ENCODE measurements around the gene RNF213. TPM values are rescaled to one million over a fixed set of nuclear protein-coding genes. Genes with fewer than 3 reads are reported as not detected.
"Not testable (repeated sequence)": the region's sequence is repeated elsewhere in the genome, so short reads cannot be mapped to it uniquely, and the experiment has no call there.

Gene RNF213
- polyA plus RNA-seq, 4 donors, result 44.5 to 79.9 (median 61.2) TPM

DNA sequence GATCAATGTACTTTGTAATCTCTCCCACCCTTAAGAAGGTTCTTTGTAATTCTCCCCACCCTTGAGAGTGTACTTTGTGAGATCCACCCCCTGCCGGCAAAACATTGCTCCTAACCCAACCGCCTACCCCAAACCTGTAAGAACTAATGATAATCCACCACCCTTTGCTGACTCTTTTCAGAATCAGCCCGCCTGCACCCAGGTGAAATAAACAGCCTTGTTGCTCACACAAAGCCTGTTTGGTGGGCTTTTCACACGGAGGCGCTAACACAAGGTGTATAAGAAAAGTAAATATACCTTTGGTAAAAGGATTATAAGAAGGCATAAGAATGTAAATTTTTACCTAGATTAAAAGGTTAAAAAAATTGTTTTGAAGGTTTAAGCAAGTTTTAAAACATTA lies 147.3 kb downstream of the RNF213 start:
- not testable (repeated sequence) for DNase-seq (ENCODE audit: low read depth in 4 of 4, low spot score in 3 of 4)

DNA sequence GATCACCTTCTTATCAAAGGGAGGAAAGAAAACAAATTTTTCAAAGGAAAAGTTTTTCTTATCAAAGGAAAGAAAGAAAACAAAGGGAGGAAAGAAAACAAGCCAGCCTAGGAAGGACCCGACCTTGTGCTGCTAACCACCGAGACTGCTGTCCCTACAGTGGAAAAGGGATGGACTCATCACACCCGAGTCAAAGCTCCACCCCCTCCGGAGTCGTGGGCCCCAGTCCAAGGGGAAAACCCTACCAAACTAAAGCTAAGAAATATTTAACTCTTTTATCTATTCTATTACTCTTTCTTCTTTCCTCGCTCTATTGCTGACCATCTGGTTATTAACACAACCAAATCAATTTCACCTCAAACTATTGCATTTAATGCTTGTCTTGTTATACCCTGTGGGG lies 148.2 kb downstream of the RNF213 start:
- no peak for DNase-seq (ENCODE audit: low read depth in 4 of 4, low spot score in 3 of 4)

DNA sequence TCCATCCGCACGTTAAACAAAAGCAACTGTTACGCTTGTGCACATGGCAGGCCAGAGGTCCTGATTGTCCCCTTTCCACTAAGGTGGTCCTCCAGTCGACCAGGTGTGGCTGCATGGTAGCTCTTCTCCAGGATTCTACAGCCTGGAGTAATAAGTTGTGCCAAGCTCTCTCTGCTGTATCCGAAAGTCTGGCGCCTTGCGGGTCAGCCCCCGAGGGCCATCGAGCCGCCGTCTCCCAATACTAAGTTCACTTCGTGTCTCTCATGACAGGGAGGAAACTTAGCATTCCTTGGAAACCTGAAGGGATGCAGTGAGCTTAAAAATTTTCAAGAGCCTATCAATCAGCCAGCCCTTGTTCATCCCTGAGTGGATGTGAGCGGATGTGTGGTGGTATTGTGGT lies 149.0 kb downstream of the RNF213 start:
- DNase-seq (ENCODE audit: low read depth in 4 of 4, low spot score in 3 of 4), result no peak

DNA sequence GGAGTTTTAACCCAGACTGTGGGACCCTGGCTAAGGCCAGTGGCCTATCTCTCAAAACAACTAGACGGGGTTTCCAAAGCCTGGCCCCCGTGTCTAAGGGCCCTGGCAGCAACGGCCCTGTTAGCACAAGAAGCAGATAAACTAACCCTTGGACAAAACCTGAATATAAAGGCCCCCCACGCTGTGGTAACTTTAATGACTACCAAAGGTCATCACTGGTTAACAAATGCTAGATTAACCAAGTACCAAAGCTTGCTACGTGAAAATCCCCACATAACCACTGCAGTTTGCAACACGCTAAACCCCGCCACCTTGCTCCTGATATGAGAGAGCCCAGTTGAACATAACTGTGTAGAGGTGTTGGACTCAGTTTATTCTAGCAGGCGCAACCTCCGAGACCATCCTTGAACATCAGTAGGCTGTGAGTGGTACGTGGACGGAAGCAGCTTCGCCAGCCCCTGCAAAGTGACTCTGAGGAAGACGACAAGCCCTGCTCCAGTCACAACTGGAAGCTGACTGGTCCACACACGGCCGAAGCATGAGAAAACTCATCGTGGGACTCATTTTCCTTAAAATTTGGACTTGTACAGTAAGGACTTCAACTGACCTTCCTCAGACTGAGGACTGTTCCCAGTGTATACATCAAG lies 149.9 kb downstream of the RNF213 start:
- not testable (repeated sequence) for DNase-seq (ENCODE audit: low read depth in 4 of 4, low spot score in 3 of 4)

DNA sequence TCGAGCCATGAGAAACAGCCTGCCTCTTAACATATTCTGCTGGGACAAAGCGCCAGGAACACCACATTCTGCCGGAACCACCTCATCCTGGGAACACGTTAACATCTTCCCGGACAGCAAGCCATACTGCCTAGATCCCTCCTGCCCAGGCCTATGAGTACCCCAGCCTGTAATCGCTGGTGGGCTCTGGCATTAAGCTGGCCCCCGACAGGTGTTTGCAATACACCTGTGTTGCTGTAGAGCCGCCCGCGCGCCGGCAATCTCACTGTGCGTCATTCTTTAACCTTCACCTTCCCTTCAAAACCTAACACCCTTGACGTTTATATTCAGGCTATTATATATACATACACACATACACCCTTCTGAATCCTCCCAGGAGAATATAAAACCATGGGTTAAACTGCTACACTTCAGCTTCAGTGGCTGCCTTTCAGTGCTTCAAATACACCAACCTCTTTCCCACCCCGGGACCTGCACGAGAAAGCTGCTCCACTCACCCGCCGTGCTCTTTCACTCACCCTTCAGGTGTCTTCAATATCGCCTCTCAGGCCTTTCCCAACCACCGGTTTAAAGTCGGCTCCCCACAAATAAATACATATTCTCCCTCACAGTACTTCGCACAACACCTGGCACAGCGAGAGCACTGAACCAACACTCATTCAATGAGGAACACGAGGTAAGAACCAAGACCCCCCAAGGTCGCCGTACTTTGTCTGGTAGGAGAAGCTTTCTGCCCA lies 153.3 kb downstream of the RNF213 start:
- no peak for DNase-seq (ENCODE audit: low read depth in 4 of 4, low spot score in 3 of 4)

DNA sequence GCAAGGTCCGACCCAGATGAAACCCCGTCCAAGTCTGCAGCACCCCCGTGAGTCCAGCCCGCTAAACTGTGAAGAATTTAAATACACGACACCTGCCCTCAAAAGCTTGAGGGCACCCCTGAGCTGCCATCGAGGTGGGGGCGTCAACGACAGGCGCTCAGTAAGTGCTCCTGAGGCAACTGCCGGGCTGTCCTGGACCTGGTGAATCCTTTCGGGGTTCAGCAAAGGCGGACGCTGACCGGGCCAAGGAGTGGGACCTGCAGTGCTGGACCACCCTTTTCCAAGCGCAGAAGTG lies 153.8 kb downstream of the RNF213 start:
- DNase-seq (ENCODE audit: low read depth in 4 of 4, low spot score in 3 of 4), result no peak

DNA sequence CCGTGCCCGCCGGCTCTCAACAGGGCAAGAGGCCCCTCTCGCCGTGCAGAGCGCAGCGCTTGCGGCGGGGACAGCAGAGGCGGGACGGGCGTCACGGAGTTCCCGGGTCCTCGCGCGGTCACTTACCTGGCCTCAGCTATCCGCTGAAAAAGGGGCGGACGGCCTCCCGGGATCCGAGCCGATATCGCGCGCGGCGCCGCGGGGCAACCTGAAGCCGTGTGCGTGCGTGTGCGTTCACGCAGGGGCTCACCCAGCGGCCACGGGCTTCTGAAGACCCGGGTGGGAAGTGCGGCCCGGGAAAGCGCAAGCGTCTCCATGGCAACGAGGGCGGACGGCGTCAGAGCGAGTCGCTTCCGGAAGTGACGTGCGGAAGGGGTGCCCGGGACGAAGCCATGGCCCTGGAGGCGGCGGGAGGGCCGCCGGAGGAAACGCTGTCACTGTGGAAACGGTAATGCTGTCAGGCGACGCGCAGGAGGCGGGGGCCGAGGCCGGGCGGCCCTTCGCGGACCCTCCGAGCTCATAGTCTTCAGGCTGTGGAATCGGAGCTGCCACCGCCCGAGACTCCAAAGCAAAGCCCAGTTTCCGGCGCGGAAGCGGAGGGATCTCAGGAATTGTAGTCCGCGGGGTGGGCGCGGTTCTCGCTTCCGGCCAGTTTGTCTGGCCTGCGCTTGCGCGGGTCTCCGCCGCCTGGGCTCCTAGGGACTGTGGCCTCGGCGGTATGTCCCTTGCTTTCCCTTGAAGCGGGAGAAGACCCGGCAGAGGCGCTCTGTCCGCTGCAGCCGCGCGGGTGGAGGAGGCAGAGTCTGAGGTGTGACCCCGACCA lies 154.4 kb downstream of the RNF213 start, which contains the start of gene ENDOV:
ENDOV (plus strand) TSS at position 365 of the 823 bp plus-strand sequence; CDS start at position 393, 28 bp downstream.
- DNase-seq (ENCODE audit: low read depth in 4 of 4, low spot score in 3 of 4), result peak; percentile 92

DNA sequence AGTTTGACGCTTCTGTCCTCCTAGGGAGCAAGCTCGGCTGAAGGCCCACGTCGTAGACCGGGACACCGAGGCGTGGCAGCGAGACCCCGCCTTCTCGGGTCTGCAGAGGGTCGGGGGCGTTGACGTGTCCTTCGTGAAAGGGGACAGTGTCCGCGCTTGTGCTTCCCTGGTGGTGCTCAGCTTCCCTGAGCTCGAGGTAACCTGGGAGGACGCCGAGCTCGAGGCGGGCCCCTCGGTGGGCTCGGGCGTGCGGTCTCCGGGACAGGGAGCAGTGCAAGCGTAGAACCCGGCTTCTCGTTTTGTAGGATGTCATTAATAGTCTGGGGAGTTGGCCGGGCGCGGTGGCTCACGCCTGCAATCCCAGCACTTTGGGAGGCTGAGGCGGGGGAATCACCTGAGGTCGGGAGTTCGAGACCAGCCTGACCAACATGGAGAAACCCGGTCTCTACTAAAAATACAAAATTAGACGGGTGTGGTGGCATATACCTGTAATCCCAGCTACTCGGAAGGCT lies 155.0 kb downstream of the RNF213 start:
- no peak for DNase-seq (ENCODE audit: low read depth in 4 of 4, low spot score in 3 of 4)

DNA sequence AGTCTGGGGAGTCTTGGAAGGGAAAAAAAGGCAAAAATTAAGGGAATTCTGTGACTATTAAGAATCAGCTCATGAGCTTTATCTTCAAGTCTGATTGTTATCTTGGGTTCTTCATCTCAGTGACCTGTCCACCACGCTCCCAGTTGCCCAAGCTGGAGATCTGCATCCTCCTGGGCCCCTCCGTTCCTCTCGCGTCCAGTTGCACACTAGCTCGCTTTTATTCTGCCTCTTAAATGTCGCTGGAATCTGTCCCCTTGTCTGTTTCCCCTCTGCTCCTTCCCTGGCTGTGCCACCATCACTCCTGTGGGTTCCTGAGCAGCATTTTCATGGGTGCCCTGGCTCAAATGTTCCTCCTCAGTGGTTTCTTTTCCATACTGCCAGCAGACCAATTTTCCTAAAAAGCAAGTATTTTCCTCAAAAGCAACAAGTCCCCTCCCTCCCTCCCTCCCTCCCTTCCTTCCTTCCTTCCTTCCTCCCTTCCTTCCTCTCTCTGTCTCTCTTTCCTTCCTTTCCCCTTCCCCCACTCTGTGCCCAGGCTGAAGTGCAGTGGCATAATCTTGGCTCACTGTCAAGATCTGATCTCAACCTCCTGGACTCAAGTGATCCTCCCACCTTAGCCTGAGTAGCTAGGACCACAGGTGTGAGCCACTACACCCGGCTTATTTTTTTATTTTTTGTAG lies 155.7 kb downstream of the RNF213 start:
- no peak for DNase-seq (ENCODE audit: low read depth in 4 of 4, low spot score in 3 of 4)

DNA sequence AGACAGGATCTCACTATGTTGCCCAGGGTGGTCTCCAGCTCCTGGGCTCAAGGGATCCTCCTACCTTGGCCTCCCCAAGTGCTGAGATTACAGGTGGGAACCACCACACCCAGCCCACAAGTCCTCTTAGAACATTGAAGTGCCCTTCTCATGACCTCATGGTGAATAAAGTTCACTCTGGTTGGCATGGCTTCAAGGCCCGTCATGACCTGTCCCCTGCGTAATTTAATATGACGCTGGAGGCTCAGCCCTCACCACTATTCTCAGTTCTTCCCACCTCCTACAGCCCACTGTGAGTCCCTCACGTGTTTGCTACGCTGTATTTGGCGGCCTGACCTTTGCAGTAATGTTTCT lies 156.3 kb downstream of the RNF213 start:
- DNase-seq (ENCODE audit: low read depth in 4 of 4, low spot score in 3 of 4), result no peak

DNA sequence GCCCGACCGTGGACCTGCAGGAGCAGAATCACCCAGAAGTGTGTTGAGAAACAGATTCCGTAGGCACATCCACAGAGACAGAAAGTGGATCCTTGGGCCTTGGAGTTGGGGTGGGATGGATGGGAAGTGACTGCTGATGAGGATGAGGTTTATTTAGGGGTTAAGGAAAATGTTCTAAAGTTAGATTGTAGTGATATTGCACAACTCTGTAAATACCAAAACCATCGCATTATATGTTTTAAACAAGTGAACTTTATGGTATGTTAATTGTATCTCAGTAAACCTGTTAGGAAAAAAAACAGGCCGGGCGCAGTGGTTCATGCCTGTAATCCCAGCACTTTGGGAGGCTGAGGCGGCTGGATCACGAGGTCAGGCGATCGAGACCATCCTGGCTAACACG lies 157.9 kb downstream of the RNF213 start:
- DNase-seq (ENCODE audit: low read depth in 4 of 4, low spot score in 3 of 4), result no peak

DNA sequence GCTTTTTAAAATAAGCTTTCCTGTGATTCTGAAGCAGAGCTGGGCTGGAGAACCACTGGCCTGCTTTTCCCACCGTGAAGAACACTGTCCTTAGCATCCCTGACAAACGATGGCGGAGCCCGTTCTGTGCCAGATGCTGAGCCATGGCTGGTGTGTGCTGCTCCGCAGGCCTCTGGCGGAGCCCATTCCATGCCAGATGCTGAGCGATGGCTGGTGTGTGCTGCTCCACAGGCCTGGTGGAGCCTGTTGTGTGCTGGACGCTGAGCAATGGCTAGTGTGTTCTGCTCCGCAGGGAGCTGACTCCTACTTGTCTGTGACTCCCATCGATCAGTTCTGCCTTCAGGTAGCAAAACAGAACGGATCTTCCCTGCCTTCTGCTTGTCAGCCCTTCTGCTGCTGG lies 158.6 kb downstream of the RNF213 start:
- no peak for DNase-seq (ENCODE audit: low read depth in 4 of 4, low spot score in 3 of 4)

DNA sequence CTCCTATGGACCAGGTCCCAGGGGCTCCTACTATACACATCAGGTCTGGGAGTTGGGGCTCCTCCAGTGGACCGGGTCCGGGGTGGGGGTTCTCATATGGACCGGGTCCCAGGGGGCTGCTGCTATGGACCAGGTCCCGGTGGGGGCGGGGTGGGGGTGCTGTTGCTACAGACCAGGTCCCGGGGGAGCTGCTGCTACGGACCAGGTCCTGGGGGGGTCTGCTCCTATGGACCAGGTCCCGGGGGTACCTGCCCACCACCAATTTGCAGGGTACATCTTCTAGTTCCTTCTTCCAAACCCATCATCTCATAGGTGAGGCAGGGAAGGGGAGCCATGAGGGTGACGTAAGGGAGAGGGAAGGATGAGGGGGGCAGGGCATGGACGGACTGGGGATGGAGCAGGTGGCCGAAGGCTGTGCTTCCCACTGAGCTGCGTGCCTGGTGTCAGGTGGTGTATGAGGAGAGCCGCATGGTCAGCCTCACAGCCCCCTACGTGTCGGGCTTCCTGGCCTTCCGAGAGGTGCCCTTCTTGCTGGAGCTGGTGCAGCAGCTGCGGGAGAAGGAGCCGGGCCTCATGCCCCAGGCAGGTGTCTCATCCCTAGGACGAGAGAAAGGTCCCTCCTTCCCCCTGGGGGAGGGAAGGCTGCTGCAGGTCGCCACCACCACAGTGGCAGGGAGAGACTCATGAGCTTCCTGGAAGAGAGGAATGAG lies 160.9 kb downstream of the RNF213 start:
- DNase-seq (ENCODE audit: low read depth in 4 of 4, low spot score in 3 of 4), result no peak

DNA sequence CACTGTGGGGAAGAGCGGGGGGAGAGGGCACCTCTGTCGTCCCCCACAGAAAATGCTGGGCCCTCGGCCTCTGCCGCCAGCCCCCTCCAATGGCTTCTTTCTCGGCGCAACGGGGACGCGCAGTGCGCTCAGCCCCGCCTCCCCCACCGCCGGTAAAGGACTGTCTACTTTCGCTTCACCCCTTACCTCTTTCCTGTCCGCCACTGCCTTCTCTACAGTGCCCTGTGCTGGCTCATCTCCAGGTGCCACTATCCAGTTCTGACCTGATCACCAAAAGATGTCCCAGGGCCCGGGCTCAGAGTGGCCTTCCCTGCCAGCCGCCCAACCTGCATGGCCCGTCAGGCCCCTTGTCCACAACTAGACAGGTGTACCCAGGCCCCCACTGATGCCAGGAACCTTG lies 161.6 kb downstream of the RNF213 start:
- no peak for DNase-seq (ENCODE audit: low read depth in 4 of 4, low spot score in 3 of 4)

DNA sequence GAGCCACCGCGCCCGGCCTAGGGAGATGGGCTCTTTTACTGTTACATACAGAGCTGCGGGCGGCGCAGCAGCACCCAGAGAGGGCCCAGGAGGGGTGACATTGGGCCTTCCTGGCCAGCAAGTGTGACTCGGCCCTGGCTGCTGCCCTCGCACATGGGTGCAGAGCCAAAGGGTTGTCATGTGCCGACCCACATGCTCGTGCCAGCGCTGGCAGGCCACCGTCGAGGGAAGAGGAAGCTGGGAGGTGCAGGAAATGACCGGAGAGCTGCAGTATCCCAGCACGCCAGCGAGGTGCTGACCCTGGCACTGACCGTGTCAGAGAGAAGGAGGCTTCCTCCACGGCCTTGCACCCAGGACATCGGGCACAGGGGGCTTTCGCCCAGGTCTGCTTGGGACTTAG lies 162.3 kb downstream of the RNF213 start:
- no peak for DNase-seq (ENCODE audit: low read depth in 4 of 4, low spot score in 3 of 4)

DNA sequence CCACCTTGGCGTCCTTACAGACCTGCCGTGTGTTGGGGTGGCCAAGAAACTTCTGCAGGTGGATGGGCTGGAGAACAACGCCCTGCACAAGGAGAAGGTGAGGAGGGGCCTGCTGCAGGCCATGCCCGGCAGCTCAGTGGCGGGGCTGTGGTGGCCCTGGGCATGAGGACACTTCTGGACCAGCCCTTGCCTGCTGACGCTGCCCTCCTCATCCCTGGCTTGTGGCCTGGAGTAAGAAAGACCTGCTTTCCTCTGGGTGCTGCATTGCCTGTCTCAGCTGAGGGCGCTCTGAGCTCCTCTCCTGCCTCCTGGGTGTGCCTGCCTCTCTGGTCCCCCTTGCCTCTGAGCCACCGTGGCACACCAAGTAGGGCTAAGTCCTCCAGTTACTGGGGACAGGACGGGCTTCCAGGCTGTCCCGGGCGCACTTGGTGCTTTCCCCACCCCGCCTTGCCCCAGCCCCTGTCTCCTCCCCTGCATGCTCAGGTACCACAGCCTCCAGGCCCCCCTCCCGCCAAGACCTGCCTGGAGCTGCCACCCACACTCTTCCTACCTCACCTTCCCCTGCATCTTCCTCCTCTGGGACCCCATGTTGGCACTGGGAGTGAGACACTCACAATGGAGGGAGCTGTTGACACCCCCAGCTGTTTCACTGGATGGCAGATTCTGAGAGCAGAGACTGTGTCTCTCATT lies 163.0 kb downstream of the RNF213 start:
- no peak for DNase-seq (ENCODE audit: low read depth in 4 of 4, low spot score in 3 of 4)

DNA sequence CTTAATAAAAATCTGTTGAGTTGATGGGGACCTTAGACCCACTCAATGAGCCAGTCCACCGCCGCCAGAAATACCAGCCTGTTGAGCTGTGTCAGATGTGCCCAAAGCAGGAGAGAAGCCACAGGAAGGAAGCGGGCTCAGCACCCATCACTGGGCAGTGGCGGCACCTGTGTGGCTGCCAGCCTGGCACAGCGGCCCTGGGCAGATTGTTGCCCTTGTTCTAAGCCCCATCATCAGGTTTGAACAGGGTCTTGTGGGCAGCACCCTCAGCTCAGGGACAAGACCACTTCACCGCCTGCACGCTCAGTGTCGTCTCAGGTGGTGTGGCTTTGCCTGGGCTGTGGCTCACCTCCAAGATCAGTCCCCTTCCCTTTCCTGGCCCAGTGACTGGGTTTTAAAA lies 163.6 kb downstream of the RNF213 start:
- DNase-seq (ENCODE audit: low read depth in 4 of 4, low spot score in 3 of 4), result no peak

DNA sequence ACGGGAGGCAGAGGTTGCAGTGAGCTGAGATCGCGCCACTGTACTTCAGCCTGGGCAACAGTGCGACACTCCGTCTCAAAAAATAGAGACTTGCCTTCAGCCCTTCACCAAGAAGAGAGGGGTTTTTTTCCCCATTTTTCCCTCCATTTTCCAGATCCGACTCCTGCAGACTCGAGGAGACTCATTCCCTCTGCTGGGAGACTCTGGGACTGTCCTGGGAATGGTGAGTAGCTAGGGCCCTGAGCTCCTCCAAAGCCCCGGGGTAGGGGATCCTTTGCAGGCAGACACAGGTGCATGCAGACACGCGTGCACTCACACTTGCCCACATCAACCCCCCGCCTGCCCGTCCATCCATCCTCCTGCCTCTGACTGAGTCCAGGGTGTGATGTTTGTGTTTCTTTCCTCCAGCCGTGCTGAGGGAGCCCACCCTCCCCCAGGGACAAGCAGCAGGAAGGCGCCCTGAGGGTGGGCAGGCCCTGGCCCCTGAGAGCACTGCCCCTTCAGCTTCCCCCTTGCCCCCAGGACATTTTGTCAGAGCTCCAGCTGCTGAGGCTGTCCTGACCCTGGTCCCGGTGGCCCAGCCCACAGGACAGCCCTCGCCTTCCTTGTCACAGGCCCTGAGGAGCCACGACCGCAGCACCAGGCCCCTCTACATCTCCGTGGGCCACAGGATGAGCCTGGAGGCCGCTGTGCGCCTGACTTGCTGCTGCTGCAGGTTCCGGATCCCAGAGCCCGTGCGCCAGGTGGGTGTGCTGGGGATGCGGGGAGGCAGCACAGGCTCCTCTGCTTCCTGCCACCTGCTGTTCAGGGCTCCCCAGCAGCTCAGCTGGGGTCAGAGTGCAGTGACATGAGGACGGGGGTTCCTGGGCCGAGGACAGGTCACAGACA lies 164.5 kb downstream of the RNF213 start:
- no peak for DNase-seq (ENCODE audit: low read depth in 4 of 4, low spot score in 3 of 4)
